Memory B cell (primary cell): ENCODE data around the gene MEIS2.

Experiments
- ATAC-seq: fragments of 150-1000 bp; cut with Tn5 transposase; 2 replicates; pipeline ENCODE4 v1.10.0; 2021; ENCODE audit warnings: low read depth, mild to moderate bottlenecking, moderate library complexity
- DNase-seq, 2 donors: peaks; one replicate each; pipeline ENCODE4 v3.0.0; 2022; ENCODE audit warnings: low spot score in 2 of 2
- H3K27ac Mint-ChIP-seq: one replicate; pipeline ENCODE4 v1.8.0; 2022; ENCODE audit warnings: mild to moderate bottlenecking, moderate library complexity, mixed read lengths
- H3K27me3 Mint-ChIP-seq: one replicate; pipeline ENCODE4 v1.8.0; 2022; ENCODE audit warnings: mixed read lengths
- H3K36me3 Mint-ChIP-seq: one replicate; pipeline ENCODE4 v1.8.0; 2022; ENCODE audit warnings: mild to moderate bottlenecking, mixed read lengths
- H3K4me1 Mint-ChIP-seq: one replicate; pipeline ENCODE4 v1.8.0; 2022; ENCODE audit warnings: mixed read lengths
- H3K4me3 Mint-ChIP-seq: one replicate; pipeline ENCODE4 v1.8.0; 2022; ENCODE audit warnings: mild to moderate bottlenecking, moderate library complexity, mixed read lengths
- H3K9me3 Mint-ChIP-seq: one replicate; pipeline ENCODE4 v1.8.0; 2022; ENCODE audit warnings: mixed read lengths

Gene MEIS2

DNA sequence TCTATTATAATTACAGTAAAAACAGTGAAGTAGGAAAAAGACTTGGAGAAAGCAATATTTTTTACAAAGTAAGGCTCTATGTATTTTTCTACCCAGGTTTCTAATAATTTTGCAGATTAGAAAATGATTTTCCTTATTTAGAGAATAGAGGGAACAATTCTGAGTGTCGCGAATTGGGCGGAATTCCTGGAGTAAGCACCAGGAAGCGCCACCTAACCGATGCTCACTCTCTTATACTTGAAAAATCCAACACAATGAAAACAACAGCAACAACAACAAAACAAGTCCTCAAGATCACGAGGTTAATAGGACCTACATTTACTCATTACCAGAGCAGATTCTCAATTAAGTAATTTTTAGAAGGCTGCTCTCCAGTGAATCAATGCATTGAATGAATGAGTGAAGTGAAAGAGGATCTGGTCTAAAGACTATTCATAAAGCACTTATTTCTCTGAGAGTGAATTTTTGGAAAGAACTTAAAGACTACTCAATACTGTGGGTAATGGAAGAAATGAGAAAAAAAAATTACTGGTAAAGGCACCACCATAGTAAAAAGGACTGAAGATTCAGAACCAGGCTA is 158.0 kb downstream of the MEIS2 start:
- Mint-ChIP-seq H3K27ac (no peak overlapping the region), H3K36me3 (no peaks in the 10 kb centered on the region), H3K4me1 (no peaks in the 10 kb centered on the region), H3K4me3 (no peak overlapping the region), H3K27me3 (peaks cover 10% of the 10 kb centered on the region), H3K9me3 (no peaks in the 10 kb centered on the region)
- DNase-seq (no peak), ATAC-seq (no peak)

- no peaks in the 10 kb centered on the region for H3K9me3 Mint-ChIP-seq
- H3K36me3 Mint-ChIP-seq, result no peaks in the 10 kb centered on the region
- ATAC-seq (no peak), DNase-seq (no peak)
- no peak overlapping the region for H3K27ac Mint-ChIP-seq
- peaks cover 10% of the 10 kb centered on the region for H3K27me3 Mint-ChIP-seq
- no peak overlapping the region for H3K4me3 Mint-ChIP-seq
- H3K4me1 Mint-ChIP-seq, result no peaks in the 10 kb centered on the region
These were observed 158.6 kb downstream of the MEIS2 start for GRCh38 chr15:36941798-36942197.

GRCh38 chr15:36940636-36941260 is 159.6 kb downstream of the MEIS2 start:
- Mint-ChIP-seq H3K27ac (no peak overlapping the region), H3K36me3 (no peaks in the 10 kb centered on the region), H3K4me3 (no peak overlapping the region), H3K4me1 (no peaks in the 10 kb centered on the region), H3K9me3 (no peaks in the 10 kb centered on the region), H3K27me3 (peaks cover 10% of the 10 kb centered on the region)
- DNase-seq, result no peak
- no peak for ATAC-seq

GRCh38 chr15:36940219-36940618 is 160.1 kb downstream of the MEIS2 start:
- ATAC-seq (no peak), DNase-seq (no peak)
- Mint-ChIP-seq H3K27me3 (peaks cover 10% of the 10 kb centered on the region), H3K4me1 (no peaks in the 10 kb centered on the region), H3K9me3 (no peaks in the 10 kb centered on the region), H3K36me3 (no peaks in the 10 kb centered on the region), H3K27ac (no peak overlapping the region), H3K4me3 (no peak overlapping the region)

DNA sequence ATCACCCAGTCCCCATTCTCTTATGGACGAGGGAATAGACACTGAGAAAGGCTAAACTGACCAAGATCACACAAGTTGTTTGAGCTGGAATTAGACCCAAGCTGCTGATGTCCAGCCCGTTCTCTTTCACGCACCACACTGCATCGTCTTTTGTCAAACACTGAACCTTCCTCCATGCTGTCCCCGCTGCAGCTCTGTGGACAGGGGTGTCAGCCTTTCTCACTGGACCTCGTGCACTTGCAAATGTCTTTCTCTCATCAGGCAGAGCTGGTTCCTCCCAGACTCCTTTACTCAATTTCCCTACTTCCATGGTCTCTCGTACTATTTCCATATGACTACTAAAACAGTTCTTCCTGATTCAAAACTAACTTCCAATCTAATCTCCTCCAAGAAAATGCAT is 161.6 kb downstream of the MEIS2 start:
- no peak for DNase-seq
- no peaks in the 10 kb centered on the region for H3K4me1 Mint-ChIP-seq
- peaks cover 10% of the 10 kb centered on the region for H3K27me3 Mint-ChIP-seq
- no peaks in the 10 kb centered on the region for H3K9me3 Mint-ChIP-seq
- ATAC-seq, result no peak
- no peak overlapping the region for H3K4me3 Mint-ChIP-seq
- no peak overlapping the region for H3K27ac Mint-ChIP-seq
- no peaks in the 10 kb centered on the region for H3K36me3 Mint-ChIP-seq

DNA sequence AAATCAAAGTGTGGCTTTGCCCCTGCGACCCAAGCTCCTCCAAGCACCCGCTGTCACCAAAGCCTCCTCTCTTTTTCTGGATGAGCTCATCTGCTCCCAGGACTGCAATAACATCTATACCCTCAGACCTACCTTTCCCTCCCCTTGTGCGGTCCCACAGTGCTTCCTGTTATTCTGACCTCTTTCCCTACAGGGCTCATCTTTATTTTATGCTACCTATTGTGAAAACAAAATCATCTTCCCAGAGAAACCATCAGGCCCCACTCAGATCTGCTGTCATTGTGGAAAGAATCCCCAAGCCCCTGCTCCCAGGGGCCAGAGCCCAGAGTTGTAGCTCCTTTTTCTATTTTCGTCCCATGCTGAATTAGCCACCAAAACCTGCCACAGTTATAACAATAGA is 162.2 kb downstream of the MEIS2 start:
- ATAC-seq, result no peak
- no peak for DNase-seq
- H3K4me3 Mint-ChIP-seq, result no peak overlapping the region
- no peaks in the 10 kb centered on the region for H3K4me1 Mint-ChIP-seq
- no peak overlapping the region for H3K27ac Mint-ChIP-seq
- H3K27me3 Mint-ChIP-seq, result peaks cover 10% of the 10 kb centered on the region
- H3K9me3 Mint-ChIP-seq, result no peaks in the 10 kb centered on the region
- H3K36me3 Mint-ChIP-seq, result no peaks in the 10 kb centered on the region

- H3K36me3 Mint-ChIP-seq, result no peaks in the 10 kb centered on the region
- no peak overlapping the region for H3K4me3 Mint-ChIP-seq
- no peaks in the 10 kb centered on the region for H3K9me3 Mint-ChIP-seq
- peaks cover 10% of the 10 kb centered on the region for H3K27me3 Mint-ChIP-seq
- no peak overlapping the region for H3K27ac Mint-ChIP-seq
- ATAC-seq, result no peak
- H3K4me1 Mint-ChIP-seq, result no peaks in the 10 kb centered on the region
- DNase-seq, result no peak
These were observed 163.7 kb downstream of the MEIS2 start for GRCh38 chr15:36936613-36937012.

DNA sequence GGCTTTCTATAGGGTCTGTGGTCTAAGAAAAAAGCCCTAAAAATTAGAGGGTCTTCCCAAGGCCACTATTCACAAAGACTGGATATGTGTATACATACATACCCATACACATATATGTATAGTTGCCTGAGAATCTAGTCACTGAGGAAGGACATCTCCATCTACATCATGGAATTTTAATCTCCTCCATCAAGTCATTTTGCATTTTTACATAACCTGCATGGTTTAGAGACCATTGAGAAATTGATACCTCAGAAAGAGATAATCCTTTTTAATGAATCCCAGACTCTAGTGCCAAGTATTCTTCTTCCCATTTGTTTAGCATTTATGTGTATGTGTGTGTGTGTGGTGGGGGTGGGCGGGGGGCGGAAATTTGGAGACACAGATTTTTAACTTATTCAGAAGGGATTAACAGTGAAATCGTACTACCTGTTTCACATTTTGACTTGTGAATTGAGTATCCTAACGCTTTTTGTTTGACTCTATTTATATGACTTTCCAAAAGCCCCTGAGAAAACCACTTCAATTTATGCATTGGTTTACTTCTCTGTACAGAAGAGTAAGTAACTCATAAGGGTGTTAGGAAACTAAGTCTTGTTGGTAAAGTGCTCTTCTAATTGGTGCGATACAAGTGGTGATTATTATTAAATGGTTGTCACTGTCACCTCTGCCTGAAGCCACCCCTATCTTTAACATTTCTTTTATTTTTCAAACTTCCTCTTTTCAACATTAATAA is 166.9 kb downstream of the MEIS2 start:
- Mint-ChIP-seq H3K27ac (no peak overlapping the region), H3K36me3 (no peaks in the 10 kb centered on the region), H3K27me3 (no peaks in the 10 kb centered on the region), H3K9me3 (no peaks in the 10 kb centered on the region), H3K4me3 (no peak overlapping the region), H3K4me1 (no peaks in the 10 kb centered on the region)
- DNase-seq, result no peak
- no peak for ATAC-seq

DNA sequence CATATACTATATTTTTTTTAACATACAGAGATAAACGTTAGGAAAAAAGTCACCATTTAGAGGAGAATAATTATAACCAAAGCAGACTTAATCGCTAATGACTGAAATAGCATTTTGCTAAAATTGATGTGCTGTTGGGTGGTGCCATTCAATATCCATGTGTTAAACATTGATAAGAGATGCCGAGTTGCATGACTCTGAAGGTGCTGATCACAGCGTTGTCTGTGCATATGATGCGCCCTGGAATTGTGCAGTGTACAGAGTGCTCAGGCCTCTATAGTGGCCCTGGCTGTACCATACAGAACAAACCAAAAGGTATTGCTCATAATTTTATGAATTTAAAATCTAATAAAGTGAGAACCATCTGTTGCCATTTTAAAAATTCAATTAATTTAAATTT is 168.3 kb downstream of the MEIS2 start:
- no peaks in the 10 kb centered on the region for H3K36me3 Mint-ChIP-seq
- H3K4me3 Mint-ChIP-seq, result no peak overlapping the region
- H3K9me3 Mint-ChIP-seq, result no peaks in the 10 kb centered on the region
- no peak overlapping the region for H3K27ac Mint-ChIP-seq
- no peak for DNase-seq
- no peak for ATAC-seq
- H3K27me3 Mint-ChIP-seq, result peaks cover 2% of the 10 kb centered on the region
- no peaks in the 10 kb centered on the region for H3K4me1 Mint-ChIP-seq

GRCh38 chr15:36931434-36931833 is 168.9 kb downstream of the MEIS2 start:
- no peak for DNase-seq
- H3K27me3 Mint-ChIP-seq, result peaks cover 3% of the 10 kb centered on the region
- ATAC-seq, result no peak
- no peaks in the 10 kb centered on the region for H3K4me1 Mint-ChIP-seq
- H3K9me3 Mint-ChIP-seq, result no peaks in the 10 kb centered on the region
- H3K4me3 Mint-ChIP-seq, result no peak overlapping the region
- no peaks in the 10 kb centered on the region for H3K36me3 Mint-ChIP-seq
- no peak overlapping the region for H3K27ac Mint-ChIP-seq

- no peak for ATAC-seq
- no peak for DNase-seq
- Mint-ChIP-seq H3K4me3 (no peak overlapping the region), H3K9me3 (no peaks in the 10 kb centered on the region), H3K4me1 (no peaks in the 10 kb centered on the region), H3K36me3 (no peaks in the 10 kb centered on the region), H3K27ac (no peak overlapping the region), H3K27me3 (peaks cover 3% of the 10 kb centered on the region)
These were observed 173.9 kb downstream of the MEIS2 start for GRCh38 chr15:36926427-36926825.

- Mint-ChIP-seq H3K4me3 (no peak overlapping the region), H3K27me3 (peaks cover 3% of the 10 kb centered on the region), H3K9me3 (no peaks in the 10 kb centered on the region), H3K27ac (no peak overlapping the region), H3K36me3 (no peaks in the 10 kb centered on the region), H3K4me1 (no peaks in the 10 kb centered on the region)
- DNase-seq, result no peak
- no peak for ATAC-seq
These were observed 174.5 kb downstream of the MEIS2 start for GRCh38 chr15:36925653-36926426.

DNA sequence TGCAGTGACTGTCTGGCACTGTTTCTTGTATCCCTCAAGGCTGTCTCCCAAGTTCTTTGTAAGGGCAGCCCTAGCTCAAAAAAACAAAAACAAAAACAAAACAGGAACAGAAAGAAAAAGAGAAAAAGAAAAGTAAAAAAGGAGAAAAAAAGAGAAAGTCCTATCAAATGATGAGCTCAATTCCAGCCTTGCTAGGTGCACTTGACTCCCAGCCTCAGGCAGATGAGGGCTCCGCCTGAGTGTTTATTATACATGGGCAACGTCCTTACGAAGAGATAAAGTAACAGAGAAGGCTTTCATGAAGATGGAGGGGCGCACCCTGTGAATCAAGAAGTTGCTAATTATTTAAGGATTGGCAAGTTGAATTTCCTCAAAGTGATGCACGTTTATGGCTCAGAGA is 175.3 kb downstream of the MEIS2 start:
- H3K4me1 Mint-ChIP-seq, result no peaks in the 10 kb centered on the region
- H3K4me3 Mint-ChIP-seq, result no peak overlapping the region
- H3K27me3 Mint-ChIP-seq, result peaks cover 3% of the 10 kb centered on the region
- H3K36me3 Mint-ChIP-seq, result no peaks in the 10 kb centered on the region
- H3K9me3 Mint-ChIP-seq, result no peaks in the 10 kb centered on the region
- DNase-seq, result no peak
- no peak overlapping the region for H3K27ac Mint-ChIP-seq
- ATAC-seq, result no peak

DNA sequence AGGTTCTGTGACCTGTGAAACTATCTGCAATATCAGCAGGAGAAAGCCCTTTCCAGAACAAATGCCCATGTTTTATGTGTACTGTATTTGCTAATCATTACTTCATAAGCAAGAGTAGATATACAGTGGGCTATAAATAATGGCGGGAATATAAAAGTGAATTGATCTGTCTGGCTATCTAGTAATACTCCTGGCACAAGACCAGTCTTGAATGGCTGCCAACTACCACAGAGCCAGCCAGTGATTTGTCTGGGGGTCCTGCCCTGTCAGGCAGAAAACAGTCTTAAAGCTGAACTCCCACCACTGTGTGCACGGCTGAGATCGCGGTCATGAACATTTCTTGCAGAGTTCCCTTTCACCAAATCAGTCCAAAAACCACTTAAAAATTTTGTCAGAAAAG is 176.3 kb downstream of the MEIS2 start:
- H3K27ac Mint-ChIP-seq, result no peak overlapping the region
- no peak overlapping the region for H3K4me3 Mint-ChIP-seq
- no peaks in the 10 kb centered on the region for H3K36me3 Mint-ChIP-seq
- no peak for ATAC-seq
- peaks cover 3% of the 10 kb centered on the region for H3K27me3 Mint-ChIP-seq
- DNase-seq, result no peak
- H3K9me3 Mint-ChIP-seq, result no peaks in the 10 kb centered on the region
- no peaks in the 10 kb centered on the region for H3K4me1 Mint-ChIP-seq
